ENCODE measurements around the gene ARMH1. TPM values are rescaled to one million over a fixed set of nuclear protein-coding genes. Genes with fewer than 3 reads are reported as not detected.

Gene ARMH1
- total and polyA plus RNA-seq, 2 experiments from 2014 or later, result 2.8 to 5.7 TPM

DNA sequence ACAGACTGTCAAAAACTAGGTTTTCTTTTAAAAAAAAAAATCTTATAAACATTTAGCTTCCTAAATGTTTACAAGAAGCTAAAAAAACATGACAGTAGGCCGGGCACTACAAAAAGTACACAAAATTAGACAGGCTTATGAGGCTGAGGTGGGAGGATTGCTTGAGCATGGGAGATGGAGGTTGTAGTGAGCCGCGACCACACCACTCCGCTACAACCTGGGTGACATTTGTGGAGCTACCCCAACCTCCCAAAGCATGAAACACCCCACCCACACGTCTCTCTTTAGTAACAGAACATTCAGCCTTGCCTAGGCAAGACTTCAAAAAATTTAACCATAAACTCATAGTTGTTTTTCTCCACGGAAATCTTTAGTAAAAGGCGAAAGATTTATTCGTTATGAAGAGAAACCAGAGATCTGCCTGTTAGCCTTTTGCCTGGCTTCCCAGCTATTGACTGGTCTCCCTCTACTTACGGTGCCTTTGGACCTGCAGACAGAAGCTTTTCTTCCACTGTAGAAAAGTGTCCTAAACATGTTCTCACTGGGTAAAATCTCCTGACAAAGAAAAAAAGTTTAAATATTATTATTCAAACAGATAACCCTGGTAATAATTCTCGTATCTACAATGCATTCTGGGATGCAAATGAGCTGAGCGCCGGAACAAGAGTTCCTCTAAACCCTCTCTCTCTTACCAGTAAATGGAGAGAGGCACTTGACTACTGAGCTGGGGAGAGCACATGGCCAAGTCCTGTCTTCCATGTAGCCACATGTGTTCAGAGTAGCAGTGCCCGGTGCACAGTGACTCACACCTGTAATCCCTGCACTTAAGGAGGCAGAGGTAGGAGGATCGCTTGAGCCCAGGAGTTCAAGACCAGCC is 47.2 kb downstream of the ARMH1 start:
- Histone ChIP-seq H3K4me1 (ENCODE audit: low read depth) (no peaks in the 10 kb centered on the region), H3K36me3 (no peaks in the 10 kb centered on the region), H3K27ac (peak overlapping the region; percentile 92), H3K9me3 (ENCODE audit: low read depth) (no peaks in the 10 kb centered on the region), H3K4me3 (no peak overlapping the region), H3K27me3 (no peaks in the 10 kb centered on the region)
- peak; percentile 81 to 96 for DNase-seq (ENCODE audit: low read depth in 1 of 2, low spot score in 1 of 2)
- TF ChIP-seq, protein P1, sequence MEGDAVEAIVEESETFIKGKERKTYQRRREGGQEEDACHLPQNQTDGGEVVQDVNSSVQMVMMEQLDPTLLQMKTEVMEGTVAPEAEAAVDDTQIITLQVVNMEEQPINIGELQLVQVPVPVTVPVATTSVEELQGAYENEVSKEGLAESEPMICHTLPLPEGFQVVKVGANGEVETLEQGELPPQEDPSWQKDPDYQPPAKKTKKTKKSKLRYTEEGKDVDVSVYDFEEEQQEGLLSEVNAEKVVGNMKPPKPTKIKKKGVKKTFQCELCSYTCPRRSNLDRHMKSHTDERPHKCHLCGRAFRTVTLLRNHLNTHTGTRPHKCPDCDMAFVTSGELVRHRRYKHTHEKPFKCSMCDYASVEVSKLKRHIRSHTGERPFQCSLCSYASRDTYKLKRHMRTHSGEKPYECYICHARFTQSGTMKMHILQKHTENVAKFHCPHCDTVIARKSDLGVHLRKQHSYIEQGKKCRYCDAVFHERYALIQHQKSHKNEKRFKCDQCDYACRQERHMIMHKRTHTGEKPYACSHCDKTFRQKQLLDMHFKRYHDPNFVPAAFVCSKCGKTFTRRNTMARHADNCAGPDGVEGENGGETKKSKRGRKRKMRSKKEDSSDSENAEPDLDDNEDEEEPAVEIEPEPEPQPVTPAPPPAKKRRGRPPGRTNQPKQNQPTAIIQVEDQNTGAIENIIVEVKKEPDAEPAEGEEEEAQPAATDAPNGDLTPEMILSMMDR (IDR thresholded peaks at IDR 0.05; ENCODE audit: low read depth, low read length), result no peak

DNA sequence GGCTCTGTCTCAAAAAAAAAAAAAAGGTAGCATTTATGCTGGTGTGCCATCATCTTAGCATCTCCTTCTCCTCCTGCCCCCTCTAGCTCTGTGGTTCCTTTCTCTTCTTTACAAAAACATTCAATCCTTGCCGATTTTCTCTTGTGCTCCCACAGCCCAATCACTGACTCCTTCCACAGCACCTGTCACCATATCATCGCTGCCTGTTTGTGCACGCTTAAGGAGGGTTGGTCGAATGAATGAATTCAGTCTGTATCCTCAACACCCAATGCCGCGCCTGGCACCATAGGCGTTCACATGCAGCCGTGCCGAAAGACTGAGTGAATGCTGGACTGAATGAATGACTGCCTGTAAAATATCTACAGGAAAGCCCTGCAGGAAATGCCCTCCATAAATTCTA is 48.5 kb downstream of the ARMH1 start:
- H3K9me3 ChIP-seq (ENCODE audit: low read depth), result no peaks in the 10 kb centered on the region
- H3K27ac ChIP-seq, result no peak overlapping the region
- DNase-seq (ENCODE audit: low read depth in 1 of 2, low spot score in 1 of 2), result no peak

DNA sequence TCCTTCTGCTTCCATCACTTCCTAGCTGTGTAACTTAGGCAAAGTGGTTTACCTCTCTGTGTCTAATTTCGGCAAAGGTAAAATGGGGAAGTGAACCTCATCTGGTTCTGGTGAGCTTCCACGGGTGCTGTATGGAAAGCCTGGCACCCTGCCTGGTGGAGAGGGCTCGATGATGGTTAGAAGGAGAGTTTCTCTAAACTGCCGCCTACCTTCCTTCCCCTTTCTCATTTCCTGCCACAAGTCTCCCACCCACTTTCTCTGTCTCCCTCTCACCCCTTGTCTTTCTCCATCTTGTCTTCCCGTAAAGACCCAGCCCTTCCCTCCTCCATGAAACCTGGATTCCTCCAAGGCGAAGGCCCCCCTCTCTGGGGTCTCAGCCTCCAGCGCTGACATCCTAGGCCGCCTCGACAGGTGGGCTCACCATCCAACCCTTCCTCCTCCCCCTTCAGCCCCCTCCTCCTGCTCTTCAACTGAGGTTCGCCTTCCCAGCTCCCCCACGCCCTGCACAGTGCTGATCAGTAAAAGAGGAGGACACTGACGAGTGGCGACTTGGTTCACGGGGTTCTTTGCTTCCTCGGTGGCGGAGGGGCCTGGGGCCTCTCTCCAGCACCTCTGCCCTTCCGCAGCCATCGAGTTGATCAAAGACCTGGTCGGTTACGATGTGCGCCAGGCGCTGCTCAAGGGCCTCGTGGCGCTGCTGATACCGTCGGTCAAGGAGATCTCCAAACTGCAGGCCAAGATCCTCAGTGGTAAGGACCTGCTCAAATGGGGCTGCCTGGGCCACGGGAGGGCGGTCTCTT is 49.2 kb downstream of the ARMH1 start:
- H3K27me3 ChIP-seq, result no peaks in the 10 kb centered on the region
- no peak for DNase-seq (ENCODE audit: low read depth in 1 of 2, low spot score in 1 of 2)

More for the DNA sequence above, 48.5 kb downstream of the ARMH1 start:
- Histone ChIP-seq H3K4me1 (ENCODE audit: low read depth) (no peaks in the 10 kb centered on the region), H3K27me3 (no peaks in the 10 kb centered on the region), H3K36me3 (no peaks in the 10 kb centered on the region), H3K4me3 (no peak overlapping the region)
- TF ChIP-seq, protein P1 (IDR thresholded peaks at IDR 0.05; ENCODE audit: low read depth, low read length), result no peak

DNA sequence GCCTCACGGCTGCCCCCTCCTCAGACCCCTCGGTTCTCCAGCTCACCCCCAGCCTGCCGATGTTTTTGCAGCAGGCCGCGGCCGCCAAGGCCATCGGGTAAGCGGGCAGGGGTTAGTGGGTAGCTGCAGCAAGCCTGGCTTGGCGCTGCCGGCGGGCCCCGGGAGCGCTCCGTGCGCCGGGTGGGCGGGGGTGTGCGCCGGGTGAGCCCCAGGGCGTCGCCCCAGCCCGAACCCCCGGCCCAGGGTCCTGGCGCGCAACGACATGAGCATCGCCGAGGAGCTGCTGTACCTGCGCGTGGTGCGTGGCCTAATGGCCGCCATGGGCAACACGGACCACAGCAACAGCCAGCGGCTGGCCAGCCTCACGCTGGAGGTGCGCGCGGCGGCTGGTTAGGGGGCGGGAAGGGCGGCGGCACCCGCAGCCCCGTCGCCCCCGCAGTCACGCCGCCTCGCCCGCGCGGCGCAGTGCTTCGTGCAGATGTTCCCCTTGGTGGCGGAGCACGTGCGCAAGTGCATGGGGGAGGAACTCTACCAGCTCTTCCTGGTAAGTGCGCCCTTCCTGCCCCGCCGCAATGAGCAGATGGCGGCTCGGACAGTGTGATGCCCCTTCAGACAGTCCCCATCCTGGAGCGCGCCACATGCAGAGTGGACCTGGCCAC is 49.9 kb downstream of the ARMH1 start:
- H3K36me3 ChIP-seq, result no peaks in the 10 kb centered on the region
- no peaks in the 10 kb centered on the region for H3K27me3 ChIP-seq
- H3K4me1 ChIP-seq (ENCODE audit: low read depth), result no peaks in the 10 kb centered on the region
- TF ChIP-seq, protein P1 (IDR thresholded peaks at IDR 0.05; ENCODE audit: low read depth, low read length), result no peak
- no peaks in the 10 kb centered on the region for H3K9me3 ChIP-seq (ENCODE audit: low read depth)
- no peak overlapping the region for H3K27ac ChIP-seq
- DNase-seq (ENCODE audit: low read depth in 1 of 2, low spot score in 1 of 2), result no peak
- H3K4me3 ChIP-seq, result no peak overlapping the region

More for the DNA sequence above, 49.2 kb downstream of the ARMH1 start:
- TF ChIP-seq, protein P1 (IDR thresholded peaks at IDR 0.05; ENCODE audit: low read depth, low read length), result no peak
- H3K36me3 ChIP-seq, result no peaks in the 10 kb centered on the region
- no peak overlapping the region for H3K27ac ChIP-seq
- no peaks in the 10 kb centered on the region for H3K4me1 ChIP-seq (ENCODE audit: low read depth)
- no peaks in the 10 kb centered on the region for H3K9me3 ChIP-seq (ENCODE audit: low read depth)
- no peak overlapping the region for H3K4me3 ChIP-seq

DNA sequence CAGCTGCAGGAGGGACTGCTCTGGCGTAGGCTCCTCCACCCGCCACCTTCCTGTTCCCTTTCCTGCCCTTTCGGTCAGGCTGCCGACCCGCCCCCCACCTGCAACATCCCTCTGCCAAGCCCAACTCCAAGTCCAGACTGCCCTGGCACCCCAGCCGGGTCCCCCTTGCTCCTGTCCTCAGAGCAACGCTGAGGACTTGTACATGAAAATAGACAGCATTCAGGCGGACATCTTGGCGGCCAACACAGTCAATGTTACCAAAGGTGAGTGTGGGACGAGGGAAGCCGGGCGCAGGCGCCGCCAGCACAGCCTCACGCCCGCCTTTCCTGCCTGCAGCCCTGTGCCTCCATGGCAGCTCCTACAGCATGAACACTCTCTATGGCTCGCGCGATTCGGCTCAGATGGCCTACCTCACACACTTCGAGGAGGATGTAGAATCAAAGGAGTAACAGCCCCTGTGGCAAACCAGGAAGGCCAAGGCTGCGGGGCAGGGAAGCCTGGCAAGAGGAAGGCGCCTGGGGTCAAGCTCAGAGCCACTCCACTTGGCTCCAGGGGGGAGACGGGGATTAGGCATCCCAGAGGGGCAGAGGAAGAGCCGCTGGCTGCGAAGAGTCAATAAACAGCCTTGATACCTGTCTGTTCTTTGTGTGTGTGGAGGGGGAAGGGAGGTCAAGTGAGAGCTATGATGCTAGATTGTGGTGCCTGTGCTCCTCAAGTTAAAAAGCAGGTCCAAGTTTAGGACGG is 50.6 kb downstream of the ARMH1 start:
- Histone ChIP-seq H3K36me3 (no peaks in the 10 kb centered on the region), H3K4me3 (no peak overlapping the region), H3K27ac (no peak overlapping the region), H3K9me3 (ENCODE audit: low read depth) (no peaks in the 10 kb centered on the region), H3K27me3 (no peaks in the 10 kb centered on the region), H3K4me1 (ENCODE audit: low read depth) (no peaks in the 10 kb centered on the region)
- TF ChIP-seq, protein P1 (IDR thresholded peaks at IDR 0.05; ENCODE audit: low read depth, low read length), result no peak
- DNase-seq (ENCODE audit: low read depth in 1 of 2, low spot score in 1 of 2), result no peak
